ENCODE results near the gene DUSP12.

The DUSP12 gene

GRCh38 chr1:161777261-161777660 lies 27.7 kb downstream of the DUSP12 start:
- DNase-seq (ENCODE audit: low read depth): no peak
- no peak for TF ChIP-seq CTCF (IDR thresholded peaks at IDR 0.05; ENCODE audit: low read depth, low read length, missing control alignments)
- H3K4me3 ChIP-seq (ENCODE audit: low read depth, low read length): no peak overlapping the region
- in situ Hi-C loops (cut with HindIII; ENCODE audit: low sequenced_read_pairs): no loop called here

- no peak overlapping the region for H3K4me3 ChIP-seq (ENCODE audit: low read depth, low read length)
- no peak for DNase-seq (ENCODE audit: low read depth)
- no peak for TF ChIP-seq CTCF (IDR thresholded peaks at IDR 0.05; ENCODE audit: low read depth, low read length, missing control alignments)
- in situ Hi-C loops (cut with HindIII; ENCODE audit: low sequenced_read_pairs): no loop called here
These were observed 28.9 kb downstream of the DUSP12 start for GRCh38 chr1:161778522-161778921.

- TF ChIP-seq CTCF (IDR thresholded peaks at IDR 0.05; ENCODE audit: low read depth, low read length, missing control alignments): no peak
- no peak overlapping the region for H3K4me3 ChIP-seq (ENCODE audit: low read depth, low read length)
- in situ Hi-C loops (cut with HindIII; ENCODE audit: low sequenced_read_pairs): no loop called here
- DNase-seq (ENCODE audit: low read depth): no peak
These were observed 29.8 kb downstream of the DUSP12 start for GRCh38 chr1:161779393-161779792.

- DNase-seq (ENCODE audit: low read depth): no peak
- no peak overlapping the region for H3K4me3 ChIP-seq (ENCODE audit: low read depth, low read length)
- in situ Hi-C loops (cut with HindIII; ENCODE audit: low sequenced_read_pairs): no loop called here
- no peak for TF ChIP-seq CTCF (IDR thresholded peaks at IDR 0.05; ENCODE audit: low read depth, low read length, missing control alignments)
These were observed 32.4 kb downstream of the DUSP12 start for GRCh38 chr1:161781995-161782394.

- in situ Hi-C loops (cut with HindIII; ENCODE audit: low sequenced_read_pairs): no loop called here
- DNase-seq (ENCODE audit: low read depth): no peak
- TF ChIP-seq CTCF (IDR thresholded peaks at IDR 0.05; ENCODE audit: low read depth, low read length, missing control alignments): no peak
- H3K4me3 ChIP-seq (ENCODE audit: low read depth, low read length): no peak overlapping the region
These were observed 33.3 kb downstream of the DUSP12 start for GRCh38 chr1:161782886-161783285.

GRCh38 chr1:161784968-161785367 lies 35.4 kb downstream of the DUSP12 start:
- H3K4me3 ChIP-seq (ENCODE audit: low read depth, low read length): no peak overlapping the region
- in situ Hi-C loops (cut with HindIII; ENCODE audit: low sequenced_read_pairs): no loop called here
- DNase-seq (ENCODE audit: low read depth): no peak
- TF ChIP-seq CTCF (IDR thresholded peaks at IDR 0.05; ENCODE audit: low read depth, low read length, missing control alignments): no peak

- no peak overlapping the region for H3K4me3 ChIP-seq (ENCODE audit: low read depth, low read length)
- no peak for DNase-seq (ENCODE audit: low read depth)
- TF ChIP-seq CTCF (IDR thresholded peaks at IDR 0.05; ENCODE audit: low read depth, low read length, missing control alignments): peak; percentile 48
- in situ Hi-C loops (cut with HindIII; ENCODE audit: low sequenced_read_pairs): no loop called here
These were observed 37.8 kb downstream of the DUSP12 start for GRCh38 chr1:161787355-161787754.
